ENCODE results near the gene ZBTB20. TPM values are rescaled to one million over a fixed set of nuclear protein-coding genes. Genes with fewer than 3 reads are reported as not detected.

ZBTB20 gene
- total RNA-seq, 1 donor from 2014 or later: 23.5 TPM

DNA sequence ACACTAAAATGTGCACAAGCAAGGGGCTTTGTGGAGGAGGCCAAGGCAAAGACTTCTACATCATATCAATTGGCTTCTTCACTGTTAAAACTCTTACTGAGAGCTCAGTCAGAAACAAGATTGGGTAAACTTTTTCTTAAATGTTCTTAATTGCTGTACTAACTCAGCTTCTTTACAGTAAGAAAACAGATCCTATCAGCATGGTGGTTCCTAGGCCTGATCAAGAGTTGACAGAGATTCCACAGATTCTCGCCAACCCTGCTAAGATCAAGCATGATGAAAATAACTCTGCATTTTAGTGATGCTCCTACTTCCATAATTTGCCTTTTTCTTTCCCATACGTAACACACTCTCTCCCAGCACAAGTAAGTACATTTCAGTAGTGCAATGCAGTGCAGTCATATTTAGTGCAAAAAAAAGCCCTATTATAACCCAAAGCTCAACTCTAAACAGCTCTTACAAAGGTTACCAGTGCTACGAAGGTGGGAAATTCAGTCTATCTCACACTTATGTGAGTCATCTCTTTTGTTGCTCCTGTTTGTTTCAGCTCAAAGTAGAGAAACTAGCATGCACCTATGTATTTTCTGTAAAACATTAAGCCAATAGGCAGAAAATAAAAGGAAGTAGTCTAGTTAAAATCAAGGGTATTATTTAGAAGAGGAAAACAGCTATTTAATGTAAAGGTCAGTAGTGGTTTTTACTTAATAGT lies 823.4 kb downstream of the ZBTB20 start:
- peaks cover 0 to 5% (median 3%) of the 10 kb centered on the region in 3 donors for H3K36me3 ChIP-seq (ENCODE audit: control insufficient read depth in 3 of 3, insufficient read depth in 3 of 3, low read length in 3 of 3)
- H3K27ac ChIP-seq (ENCODE audit: low read depth, low read length): no peak overlapping the region

DNA sequence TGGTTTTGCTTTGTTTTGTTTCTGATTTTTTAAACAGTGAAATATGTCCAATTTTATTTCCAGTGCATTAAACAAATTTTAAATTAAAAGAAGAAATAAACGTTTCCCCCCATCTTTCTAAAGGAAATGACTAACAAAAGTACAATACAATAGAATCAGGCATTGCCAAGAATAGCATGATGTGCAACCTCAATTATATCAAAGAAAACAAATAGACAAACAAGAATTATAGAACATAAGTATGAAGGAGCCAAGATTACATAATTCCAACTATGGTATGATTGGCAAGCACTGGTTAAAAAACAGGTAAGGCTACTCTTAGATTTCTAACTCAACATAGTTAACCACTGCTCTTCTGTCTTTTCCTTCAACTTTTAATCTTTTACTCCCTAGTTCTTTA lies 826.8 kb downstream of the ZBTB20 start:
- Histone ChIP-seq H3K4me1 (ENCODE audit: control insufficient read depth in 3 of 3, insufficient read depth in 3 of 3, low read length in 3 of 3) (peaks cover 0 to 6% (median 4%) of the 10 kb centered on the region in 3 donors), H3K4me3 (ENCODE audit: low read length in 3 of 3) (no peak overlapping the region), H3K9me3 (ENCODE audit: control insufficient read depth in 3 of 3, low read length in 3 of 3) (no peaks in the 10 kb centered on the region), H3K27ac (ENCODE audit: low read depth, low read length) (no peak overlapping the region), H3K9ac (ENCODE audit: low read depth in 1 of 3, low read length in 3 of 3) (no peak overlapping the region), H3K27me3 (ENCODE audit: control insufficient read depth in 3 of 3, insufficient read depth in 3 of 3, low read length in 3 of 3) (no peaks in the 10 kb centered on the region), H3K36me3 (ENCODE audit: control insufficient read depth in 3 of 3, insufficient read depth in 3 of 3, low read length in 3 of 3) (peaks cover 0 to 7% (median 0%) of the 10 kb centered on the region in 3 donors)

More for the DNA sequence above, 823.4 kb downstream of the ZBTB20 start:
- no peak overlapping the region for H3K4me3 ChIP-seq (ENCODE audit: low read length in 3 of 3)
- no peaks in the 10 kb centered on the region for H3K27me3 ChIP-seq (ENCODE audit: control insufficient read depth in 3 of 3, insufficient read depth in 3 of 3, low read length in 3 of 3)
- H3K9ac ChIP-seq (ENCODE audit: low read depth in 1 of 3, low read length in 3 of 3): no peak overlapping the region
- H3K9me3 ChIP-seq (ENCODE audit: control insufficient read depth in 3 of 3, low read length in 3 of 3): no peaks in the 10 kb centered on the region
- H3K4me1 ChIP-seq (ENCODE audit: control insufficient read depth in 3 of 3, insufficient read depth in 3 of 3, low read length in 3 of 3): peaks cover 0 to 7% (median 4%) of the 10 kb centered on the region in 3 donors

DNA sequence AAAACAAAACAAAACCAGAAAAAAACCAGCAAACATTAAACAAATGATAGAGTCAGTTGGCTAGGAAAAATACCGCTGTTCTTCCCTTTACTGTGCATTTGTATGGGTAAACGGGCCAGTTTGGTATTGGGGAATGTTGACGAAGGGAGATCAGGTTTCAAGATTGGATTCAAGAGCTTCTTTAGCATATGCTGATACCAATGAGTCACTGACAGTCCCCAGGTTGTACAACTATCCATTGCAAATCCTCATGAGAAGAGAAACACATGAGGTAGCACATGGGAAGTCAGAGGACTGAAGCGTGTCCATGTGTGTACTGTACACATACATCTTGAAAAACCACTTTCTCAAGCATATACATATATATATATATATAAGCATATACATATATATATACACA lies 827.6 kb downstream of the ZBTB20 start:
- no peaks in the 10 kb centered on the region for H3K27me3 ChIP-seq (ENCODE audit: control insufficient read depth in 3 of 3, insufficient read depth in 3 of 3, low read length in 3 of 3)
- no peak overlapping the region for H3K27ac ChIP-seq (ENCODE audit: low read depth, low read length)
- H3K9ac ChIP-seq (ENCODE audit: low read depth in 1 of 3, low read length in 3 of 3): no peak overlapping the region
- H3K36me3 ChIP-seq (ENCODE audit: control insufficient read depth in 3 of 3, insufficient read depth in 3 of 3, low read length in 3 of 3): peaks cover 0 to 7% (median 0%) of the 10 kb centered on the region in 3 donors
- H3K9me3 ChIP-seq (ENCODE audit: control insufficient read depth in 3 of 3, low read length in 3 of 3): no peaks in the 10 kb centered on the region
- peaks cover 0 to 5% (median 0%) of the 10 kb centered on the region in 3 donors for H3K4me1 ChIP-seq (ENCODE audit: control insufficient read depth in 3 of 3, insufficient read depth in 3 of 3, low read length in 3 of 3)
- no peak overlapping the region for H3K4me3 ChIP-seq (ENCODE audit: low read length in 3 of 3)

DNA sequence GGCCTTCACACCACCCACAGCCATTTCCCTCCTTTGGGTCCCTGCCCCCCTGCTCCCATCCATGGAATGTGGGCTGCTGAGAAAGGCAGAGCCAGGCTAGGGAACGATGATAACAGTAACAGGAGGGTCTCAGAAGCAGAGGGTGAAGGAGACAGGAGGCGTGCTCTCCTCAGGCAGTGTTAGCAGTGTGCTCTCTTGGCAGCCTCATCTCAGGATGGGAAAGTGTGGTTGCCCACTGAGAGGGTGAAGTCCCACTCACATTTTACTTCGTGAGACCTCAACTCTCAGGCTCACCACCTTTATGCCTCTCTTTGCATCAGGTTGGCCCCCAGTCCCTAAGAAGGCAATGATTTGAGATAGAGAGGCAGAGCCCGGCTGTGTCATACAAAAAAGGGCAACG lies 828.8 kb downstream of the ZBTB20 start:
- no peak overlapping the region for H3K27ac ChIP-seq (ENCODE audit: low read depth, low read length)
- H3K27me3 ChIP-seq (ENCODE audit: control insufficient read depth in 3 of 3, insufficient read depth in 3 of 3, low read length in 3 of 3): no peaks in the 10 kb centered on the region
- H3K4me1 ChIP-seq (ENCODE audit: control insufficient read depth in 3 of 3, insufficient read depth in 3 of 3, low read length in 3 of 3): peaks cover 0 to 5% (median 0%) of the 10 kb centered on the region in 3 donors
- peaks cover 0 to 5% (median 0%) of the 10 kb centered on the region in 3 donors for H3K36me3 ChIP-seq (ENCODE audit: control insufficient read depth in 3 of 3, insufficient read depth in 3 of 3, low read length in 3 of 3)
- no peak overlapping the region for H3K4me3 ChIP-seq (ENCODE audit: low read length in 3 of 3)
- no peaks in the 10 kb centered on the region for H3K9me3 ChIP-seq (ENCODE audit: control insufficient read depth in 3 of 3, low read length in 3 of 3)
- no peak overlapping the region for H3K9ac ChIP-seq (ENCODE audit: low read depth in 1 of 3, low read length in 3 of 3)

DNA sequence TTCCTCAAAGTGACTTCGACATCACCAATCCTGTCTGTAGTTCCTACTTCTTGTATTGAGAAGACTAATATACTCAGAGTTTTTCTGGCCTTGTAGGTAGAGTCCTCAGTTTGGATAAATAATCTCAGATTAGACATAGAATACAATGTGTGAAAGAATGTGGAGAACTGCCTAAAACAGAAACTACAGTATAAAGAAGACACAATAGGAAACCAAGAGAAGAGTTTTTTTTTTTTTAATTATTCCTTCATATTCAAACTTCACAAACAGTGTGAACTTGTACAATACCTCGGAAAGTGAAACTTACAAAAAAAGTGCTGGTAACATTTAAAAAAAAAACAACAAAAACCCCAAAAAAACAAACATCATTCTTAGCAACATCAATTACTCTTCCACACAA lies 832.8 kb downstream of the ZBTB20 start:
- no peaks in the 10 kb centered on the region for H3K4me1 ChIP-seq (ENCODE audit: control insufficient read depth in 3 of 3, insufficient read depth in 3 of 3, low read length in 3 of 3)

DNA sequence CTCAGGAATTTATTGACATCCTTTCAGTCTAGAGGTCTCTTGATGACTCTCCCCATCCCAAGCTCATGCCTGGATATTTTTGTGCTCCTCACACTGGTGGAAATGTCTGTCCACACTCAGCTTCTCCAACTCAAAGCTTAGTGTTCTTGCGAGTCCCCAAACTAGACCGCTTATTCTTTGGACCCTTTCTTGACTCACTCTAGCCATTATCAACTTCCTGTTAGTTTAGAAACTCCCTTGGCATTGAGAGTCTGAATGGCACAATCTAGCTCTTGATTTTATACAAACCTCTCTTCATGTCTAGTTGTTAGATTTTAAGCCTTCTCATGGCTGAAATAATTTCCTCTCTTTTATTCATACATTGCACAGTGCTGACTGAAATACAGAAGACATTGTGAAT lies 833.7 kb downstream of the ZBTB20 start:
- Histone ChIP-seq H3K9ac (ENCODE audit: low read depth in 1 of 3, low read length in 3 of 3) (no peak overlapping the region), H3K36me3 (ENCODE audit: control insufficient read depth in 3 of 3, insufficient read depth in 3 of 3, low read length in 3 of 3) (peaks cover 0 to 2% (median 0%) of the 10 kb centered on the region in 3 donors), H3K27ac (ENCODE audit: low read depth, low read length) (no peak overlapping the region), H3K27me3 (ENCODE audit: control insufficient read depth in 3 of 3, insufficient read depth in 3 of 3, low read length in 3 of 3) (no peaks in the 10 kb centered on the region), H3K4me1 (ENCODE audit: control insufficient read depth in 3 of 3, insufficient read depth in 3 of 3, low read length in 3 of 3) (no peaks in the 10 kb centered on the region), H3K4me3 (ENCODE audit: low read length in 3 of 3) (no peak overlapping the region), H3K9me3 (ENCODE audit: control insufficient read depth in 3 of 3, low read length in 3 of 3) (no peaks in the 10 kb centered on the region)

More for the DNA sequence above, 832.8 kb downstream of the ZBTB20 start:
- Histone ChIP-seq H3K9ac (ENCODE audit: low read depth in 1 of 3, low read length in 3 of 3) (no peak overlapping the region), H3K27ac (ENCODE audit: low read depth, low read length) (no peak overlapping the region), H3K36me3 (ENCODE audit: control insufficient read depth in 3 of 3, insufficient read depth in 3 of 3, low read length in 3 of 3) (peaks cover 0 to 2% (median 0%) of the 10 kb centered on the region in 3 donors), H3K9me3 (ENCODE audit: control insufficient read depth in 3 of 3, low read length in 3 of 3) (no peaks in the 10 kb centered on the region), H3K4me3 (ENCODE audit: low read length in 3 of 3) (no peak overlapping the region), H3K27me3 (ENCODE audit: control insufficient read depth in 3 of 3, insufficient read depth in 3 of 3, low read length in 3 of 3) (no peaks in the 10 kb centered on the region)

DNA sequence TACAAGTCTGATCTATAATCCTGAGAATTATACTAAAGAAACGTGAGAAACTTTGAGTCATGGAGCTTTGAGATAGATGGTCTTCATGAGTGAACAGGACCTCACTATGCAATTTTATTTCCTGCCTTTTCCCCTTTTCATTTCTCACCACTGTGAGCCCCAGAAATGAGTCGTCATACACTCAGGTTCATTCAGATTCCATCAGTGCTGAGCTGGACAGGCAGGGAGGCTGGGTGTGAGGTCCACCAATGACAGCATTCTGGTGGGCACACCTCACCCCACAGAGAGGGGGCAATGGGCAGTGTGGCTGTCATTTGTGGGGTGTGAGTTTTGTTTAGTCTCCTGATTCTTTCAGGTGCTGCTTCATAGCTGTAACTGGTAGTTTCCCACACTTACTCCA lies 836.4 kb downstream of the ZBTB20 start:
- H3K9me3 ChIP-seq (ENCODE audit: control insufficient read depth in 3 of 3, low read length in 3 of 3): no peaks in the 10 kb centered on the region
- no peak overlapping the region for H3K9ac ChIP-seq (ENCODE audit: low read depth in 1 of 3, low read length in 3 of 3)
- H3K27me3 ChIP-seq (ENCODE audit: control insufficient read depth in 3 of 3, insufficient read depth in 3 of 3, low read length in 3 of 3): no peaks in the 10 kb centered on the region
- H3K27ac ChIP-seq (ENCODE audit: low read depth, low read length): no peak overlapping the region
- H3K4me1 ChIP-seq (ENCODE audit: control insufficient read depth in 3 of 3, insufficient read depth in 3 of 3, low read length in 3 of 3): no peaks in the 10 kb centered on the region
- H3K36me3 ChIP-seq (ENCODE audit: control insufficient read depth in 3 of 3, insufficient read depth in 3 of 3, low read length in 3 of 3): no peaks in the 10 kb centered on the region
- H3K4me3 ChIP-seq (ENCODE audit: low read length in 3 of 3): no peak overlapping the region

DNA sequence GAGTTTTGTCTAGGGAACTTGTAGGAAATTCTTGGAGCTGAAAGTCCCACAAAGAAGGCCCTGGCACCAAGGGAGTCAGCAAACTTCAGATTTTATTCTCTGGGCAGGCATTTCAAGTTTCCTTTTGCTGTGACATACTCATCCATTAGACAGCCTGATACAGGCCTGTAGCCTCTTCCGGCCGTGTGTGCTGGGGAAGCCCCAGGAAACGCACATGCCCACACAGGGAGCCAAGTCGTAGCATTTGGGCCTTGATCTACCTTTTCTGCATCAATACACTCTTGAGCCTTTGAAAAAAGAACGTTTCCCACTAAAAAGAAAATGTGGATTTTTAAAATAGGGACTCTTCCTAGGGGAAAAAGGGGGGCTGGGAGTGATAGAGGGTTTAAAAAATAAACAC lies 838.3 kb downstream of the ZBTB20 start:
- no peaks in the 10 kb centered on the region for H3K36me3 ChIP-seq (ENCODE audit: control insufficient read depth in 3 of 3, insufficient read depth in 3 of 3, low read length in 3 of 3)
- H3K4me1 ChIP-seq (ENCODE audit: control insufficient read depth in 3 of 3, insufficient read depth in 3 of 3, low read length in 3 of 3): no peaks in the 10 kb centered on the region
- no peak overlapping the region for H3K27ac ChIP-seq (ENCODE audit: low read depth, low read length)
- H3K4me3 ChIP-seq (ENCODE audit: low read length in 3 of 3): no peak overlapping the region
- no peaks in the 10 kb centered on the region for H3K9me3 ChIP-seq (ENCODE audit: control insufficient read depth in 3 of 3, low read length in 3 of 3)
- H3K9ac ChIP-seq (ENCODE audit: low read depth in 1 of 3, low read length in 3 of 3): no peak overlapping the region
- H3K27me3 ChIP-seq (ENCODE audit: control insufficient read depth in 3 of 3, insufficient read depth in 3 of 3, low read length in 3 of 3): no peaks in the 10 kb centered on the region

DNA sequence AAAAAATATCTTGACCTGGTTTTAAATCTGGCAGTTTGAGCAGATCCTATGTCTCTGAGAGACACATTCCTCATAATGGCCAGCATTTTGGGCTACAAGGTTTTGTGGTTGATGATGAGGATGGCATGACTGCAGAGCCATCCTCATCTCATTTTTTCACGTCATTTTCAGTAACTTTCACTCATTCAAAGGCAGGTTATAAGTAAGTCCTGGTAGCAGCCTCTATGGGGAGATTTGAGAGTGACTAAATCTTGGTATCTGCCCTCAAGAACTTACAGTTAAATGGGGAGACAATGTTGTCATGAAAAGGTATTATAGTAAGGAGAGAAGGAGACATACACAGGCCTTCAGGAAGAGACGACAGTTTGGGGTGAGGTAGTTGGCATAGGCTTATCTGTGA lies 838.7 kb downstream of the ZBTB20 start:
- Histone ChIP-seq H3K4me1 (ENCODE audit: control insufficient read depth in 3 of 3, insufficient read depth in 3 of 3, low read length in 3 of 3) (no peaks in the 10 kb centered on the region), H3K27ac (ENCODE audit: low read depth, low read length) (no peak overlapping the region), H3K36me3 (ENCODE audit: control insufficient read depth in 3 of 3, insufficient read depth in 3 of 3, low read length in 3 of 3) (no peaks in the 10 kb centered on the region), H3K9ac (ENCODE audit: low read depth in 1 of 3, low read length in 3 of 3) (no peak overlapping the region), H3K9me3 (ENCODE audit: control insufficient read depth in 3 of 3, low read length in 3 of 3) (no peaks in the 10 kb centered on the region), H3K4me3 (ENCODE audit: low read length in 3 of 3) (no peak overlapping the region), H3K27me3 (ENCODE audit: control insufficient read depth in 3 of 3, insufficient read depth in 3 of 3, low read length in 3 of 3) (no peaks in the 10 kb centered on the region)

DNA sequence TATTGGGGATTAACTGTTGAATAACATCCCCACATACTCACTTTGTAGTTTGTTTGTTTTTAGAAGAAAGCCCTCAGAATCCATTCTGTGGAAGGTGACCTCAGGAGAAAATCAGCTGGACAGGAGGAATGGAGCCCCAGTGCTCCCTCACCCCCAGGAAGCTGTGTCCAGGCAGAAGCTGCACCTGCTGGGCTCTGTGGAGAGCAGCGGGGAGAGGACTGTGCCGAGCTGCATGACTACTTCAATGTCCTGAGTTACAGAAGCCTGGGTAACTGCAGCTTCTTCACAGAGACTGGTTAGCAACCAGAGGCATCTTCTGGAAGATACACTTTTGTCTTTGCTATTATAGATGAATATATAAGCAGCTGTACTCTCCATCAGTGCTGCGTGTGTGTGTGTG lies 839.3 kb downstream of the ZBTB20 start:
- Histone ChIP-seq H3K4me3 (ENCODE audit: low read length in 3 of 3) (no peak overlapping the region), H3K27ac (ENCODE audit: low read depth, low read length) (no peak overlapping the region)

More for the DNA sequence above, 839.3 kb downstream of the ZBTB20 start:
- Histone ChIP-seq H3K9ac (ENCODE audit: low read depth in 1 of 3, low read length in 3 of 3) (no peak overlapping the region), H3K27me3 (ENCODE audit: control insufficient read depth in 3 of 3, insufficient read depth in 3 of 3, low read length in 3 of 3) (no peaks in the 10 kb centered on the region), H3K4me1 (ENCODE audit: control insufficient read depth in 3 of 3, insufficient read depth in 3 of 3, low read length in 3 of 3) (no peaks in the 10 kb centered on the region), H3K36me3 (ENCODE audit: control insufficient read depth in 3 of 3, insufficient read depth in 3 of 3, low read length in 3 of 3) (no peaks in the 10 kb centered on the region), H3K9me3 (ENCODE audit: control insufficient read depth in 3 of 3, low read length in 3 of 3) (no peaks in the 10 kb centered on the region)
